Measurements from ENCODE around the gene PPP1R7.
"Not testable (repeated sequence)": the region's sequence is repeated elsewhere in the genome, so short reads cannot be mapped to it uniquely, and the experiment has no call there.

PPP1R7 gene

DNA sequence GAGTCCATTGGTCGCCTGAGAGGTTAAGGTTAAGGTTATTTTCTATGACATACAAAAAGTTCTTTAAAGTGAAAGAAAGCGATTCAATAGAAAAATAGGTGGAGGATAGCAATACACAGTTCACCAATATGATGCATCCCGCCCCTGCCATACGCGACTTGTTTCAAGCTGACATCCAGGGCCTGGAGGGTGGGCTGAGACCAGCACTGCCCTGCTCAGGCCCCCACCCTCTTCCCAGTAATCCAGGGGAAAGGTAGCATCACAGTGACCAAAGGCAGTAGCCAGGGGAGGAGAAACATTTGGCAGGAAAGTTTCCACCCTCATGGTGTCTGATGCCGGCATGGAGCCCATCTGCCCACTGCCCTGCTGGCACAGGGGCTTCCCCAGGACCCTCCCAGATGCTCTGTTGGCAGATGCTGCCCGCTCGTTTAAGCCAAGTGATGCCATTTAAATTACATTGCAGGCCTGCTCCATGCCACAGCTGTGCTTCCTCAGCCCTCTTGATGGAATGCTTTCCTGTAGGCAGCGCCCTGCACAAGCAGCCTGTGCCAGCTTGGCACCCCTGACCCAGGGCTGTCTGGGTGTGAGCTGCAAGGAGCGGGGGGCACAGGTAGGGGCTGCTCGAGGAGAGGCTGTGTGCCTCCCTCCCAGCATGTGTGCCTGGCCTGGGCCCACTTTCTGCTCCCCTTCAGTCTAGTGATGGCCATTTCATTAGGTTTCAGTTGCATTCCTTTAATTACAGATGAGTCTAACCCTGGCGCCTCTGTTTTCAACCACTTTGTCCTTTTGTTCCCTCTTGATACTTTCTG lies 27.5 kb downstream of the PPP1R7 start:
- no peak for DNase-seq

DNA sequence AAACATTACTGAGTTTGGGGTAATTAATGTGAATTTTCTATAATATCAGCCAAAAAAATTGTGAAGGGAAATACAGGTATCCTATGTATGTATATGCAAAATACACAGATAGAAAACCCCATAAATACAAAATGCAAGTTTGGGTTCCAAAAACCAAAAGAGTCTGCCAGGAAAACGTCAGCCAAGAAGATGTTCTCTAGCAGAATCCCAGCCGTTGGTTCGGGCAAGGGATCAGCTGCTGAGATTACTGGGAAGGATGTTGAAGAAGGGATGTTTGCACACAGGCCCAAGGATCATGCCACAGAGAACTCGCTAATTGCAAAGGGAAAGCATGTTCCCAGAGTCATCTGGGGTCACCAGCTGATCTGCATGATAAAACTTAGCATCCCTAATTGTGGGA lies 28.7 kb downstream of the PPP1R7 start:
- DNase-seq = no peak

DNA sequence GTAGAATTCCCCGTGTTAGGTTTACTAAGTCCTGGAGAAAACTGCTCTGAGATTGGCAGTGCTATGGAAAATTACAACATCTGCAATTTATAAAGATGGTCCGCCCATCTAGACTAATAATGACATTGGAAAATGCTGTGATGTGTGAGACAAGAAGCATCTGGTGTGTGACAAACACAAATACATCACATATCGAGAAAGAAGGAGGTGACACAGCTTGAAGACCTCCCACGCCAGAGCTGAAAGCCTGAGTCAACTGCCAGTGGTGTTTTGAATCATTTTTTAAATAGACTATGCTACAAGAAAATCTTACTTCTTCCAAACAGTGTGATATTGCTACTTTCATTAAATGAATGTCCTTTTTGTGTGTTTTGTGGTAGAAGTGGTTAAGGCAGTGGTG lies 29.6 kb downstream of the PPP1R7 start:
- no peak for DNase-seq

DNA sequence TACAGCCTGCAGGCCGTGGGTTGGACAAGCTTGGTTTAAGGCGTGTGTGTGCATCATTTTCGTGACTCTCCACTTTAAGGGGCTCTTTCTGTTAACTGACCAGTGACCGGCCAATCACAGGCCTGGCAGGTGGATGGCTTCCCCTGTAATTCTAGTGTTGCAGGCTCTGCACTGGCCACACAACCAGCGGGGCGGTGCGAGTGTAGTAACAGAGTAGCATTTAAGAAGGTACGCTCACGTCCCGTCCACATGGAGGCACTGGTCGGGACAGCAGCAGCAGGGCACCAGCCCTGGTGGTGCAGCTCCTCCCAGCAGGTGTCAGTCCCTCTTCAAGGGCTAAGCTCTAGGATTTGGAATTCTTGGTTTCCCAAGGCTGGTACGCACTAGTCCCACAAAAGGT lies 30.2 kb downstream of the PPP1R7 start:
- DNase-seq = no peak

DNA sequence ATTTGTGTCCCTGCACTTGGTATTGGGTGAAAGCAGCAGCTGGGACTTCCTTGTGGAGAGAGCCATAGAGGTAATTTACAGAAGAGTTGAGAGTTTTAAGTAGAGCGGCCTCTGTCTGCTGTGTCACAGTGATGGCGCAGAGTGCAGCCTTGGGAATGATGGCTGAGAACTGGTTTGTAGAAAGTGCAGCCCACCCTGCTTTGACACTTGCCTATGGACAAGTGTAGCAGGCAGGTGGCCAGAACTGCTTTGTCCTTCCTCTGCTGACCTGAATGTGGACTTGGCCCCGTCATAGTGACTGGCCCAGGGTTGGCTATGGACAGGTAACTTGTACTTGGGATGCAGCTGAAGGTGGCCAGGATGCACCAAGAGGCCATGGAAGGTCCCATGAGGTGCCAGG lies 31.9 kb downstream of the PPP1R7 start:
- DNase-seq = no peak

DNA sequence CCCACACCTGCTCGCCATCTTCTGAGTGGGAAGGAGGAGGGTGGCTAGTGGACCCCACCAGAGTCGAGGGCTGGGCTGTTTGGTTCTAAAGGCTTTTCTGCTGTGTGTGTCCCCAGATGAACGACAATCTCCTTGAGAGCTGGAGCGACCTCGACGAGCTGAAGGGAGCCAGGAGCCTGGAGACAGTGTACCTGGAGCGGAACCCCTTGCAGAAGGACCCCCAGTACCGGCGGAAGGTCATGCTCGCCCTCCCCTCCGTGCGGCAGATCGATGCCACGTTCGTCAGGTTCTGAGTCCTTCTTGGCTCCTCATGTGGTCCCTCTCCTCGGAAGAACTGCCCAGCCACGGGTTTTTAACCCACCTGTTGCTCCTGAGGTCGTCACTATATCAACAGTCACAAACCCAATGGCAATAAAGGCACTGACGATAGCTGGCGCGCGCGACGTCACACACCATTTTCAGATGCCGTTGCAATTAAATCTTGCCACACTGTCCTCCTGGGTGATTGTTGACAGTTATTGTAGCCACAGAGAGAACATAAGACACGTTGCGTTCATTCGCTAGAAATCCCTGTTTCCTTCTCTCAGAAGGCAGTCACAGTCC lies 32.4 kb downstream of the PPP1R7 start:
- no peak for DNase-seq

DNA sequence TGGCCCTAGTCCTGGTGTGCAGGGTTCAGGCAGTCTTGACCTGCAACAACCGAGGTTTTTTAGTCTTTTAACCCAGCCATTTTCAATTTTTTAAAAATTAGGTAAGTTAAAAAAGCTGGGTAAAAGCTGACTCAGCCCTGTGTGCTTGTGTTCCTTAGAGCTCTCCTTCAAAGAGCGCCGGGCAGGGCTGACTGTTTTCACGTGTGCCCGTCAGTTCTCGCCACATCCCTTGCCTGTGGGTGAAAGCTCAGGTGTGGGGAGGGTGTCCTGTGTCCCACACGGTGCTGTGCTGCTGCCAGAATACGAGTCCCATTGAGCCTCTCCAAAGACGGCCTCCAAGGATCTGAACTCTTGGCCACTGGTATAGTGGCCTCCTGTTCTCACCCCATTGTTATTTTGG lies 33.0 kb downstream of the PPP1R7 start:
- no peak for DNase-seq

DNA sequence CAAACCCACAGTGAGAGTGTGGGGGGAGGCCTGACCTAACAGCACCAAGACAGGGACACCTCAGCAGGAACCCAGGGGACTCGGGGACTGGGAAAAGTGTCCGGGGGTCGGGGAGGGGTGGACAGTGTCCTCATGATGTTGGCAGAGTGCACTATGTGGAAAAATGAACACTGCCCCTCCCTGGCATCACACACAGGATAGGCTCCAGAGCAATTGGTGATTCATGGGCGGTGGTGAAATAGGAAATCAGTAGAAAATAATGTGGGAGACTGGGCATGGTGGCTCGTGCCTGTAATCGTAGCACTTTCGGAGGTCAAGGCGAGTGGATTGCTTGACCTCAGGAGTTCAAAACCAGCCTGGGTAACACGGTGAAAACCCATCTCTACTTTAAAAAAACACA lies 34.6 kb downstream of the PPP1R7 start:
- DNase-seq = no peak

DNA sequence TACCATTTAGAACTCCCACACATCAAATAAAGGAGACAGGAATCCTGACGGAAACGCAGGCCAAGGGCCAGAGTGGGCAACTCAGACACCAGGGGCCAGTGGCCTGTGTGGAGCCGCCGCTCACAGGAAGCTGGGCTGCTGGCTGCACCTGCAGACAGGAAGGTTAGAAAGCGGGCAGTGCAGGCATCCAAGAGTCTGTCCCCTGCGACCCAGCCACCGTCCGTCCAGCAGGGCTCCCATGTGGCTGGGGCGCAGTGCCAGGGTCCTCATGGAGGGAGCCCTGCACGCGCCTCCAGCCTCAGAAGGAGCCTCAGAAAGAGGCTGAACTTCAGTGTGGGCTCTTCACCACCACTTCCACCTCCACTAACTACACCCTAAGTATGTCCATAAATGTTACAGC lies 35.7 kb downstream of the PPP1R7 start:
- DNase-seq = no peak

DNA sequence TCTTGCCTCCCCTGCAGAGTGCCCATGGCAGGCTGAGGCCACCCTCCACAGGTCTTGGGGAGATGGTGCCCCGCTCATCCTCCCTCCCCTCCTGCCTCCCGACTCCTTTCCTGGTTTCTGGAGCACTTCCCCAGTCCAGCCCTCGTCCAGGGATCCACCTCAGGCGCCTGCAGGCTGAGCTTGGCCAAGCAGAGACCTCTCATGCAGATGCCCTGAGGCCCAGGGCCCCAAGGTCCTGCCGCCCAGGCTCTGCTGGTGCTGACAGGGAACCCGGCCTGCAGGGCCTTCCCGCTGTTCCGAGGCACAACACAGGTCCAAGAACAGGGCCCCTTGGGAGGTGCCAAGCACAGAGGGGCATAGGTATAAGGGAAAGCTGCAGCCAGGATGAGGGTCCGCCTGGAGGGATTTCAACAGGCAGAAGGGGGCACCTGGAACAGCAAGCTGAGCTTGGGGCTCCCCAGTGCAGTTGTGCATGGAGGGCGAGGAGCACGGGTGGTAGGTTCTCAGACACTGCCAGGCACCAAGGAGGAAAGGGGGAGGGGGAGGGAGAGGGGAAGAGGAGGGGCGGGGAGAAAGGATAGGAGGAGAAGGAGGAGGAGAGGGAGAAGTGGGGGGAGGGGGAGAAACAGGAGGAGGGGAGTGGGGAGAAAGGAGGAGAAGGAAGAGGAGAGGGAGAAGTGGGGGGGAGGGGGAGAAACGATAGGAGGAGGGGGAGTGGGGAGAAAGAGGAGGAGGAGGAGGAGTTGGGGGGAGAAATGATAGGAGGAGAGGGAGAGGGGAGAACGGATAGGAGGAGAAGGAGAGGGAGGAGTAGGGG lies 37.0 kb downstream of the PPP1R7 start:
- DNase-seq = no peak

DNA sequence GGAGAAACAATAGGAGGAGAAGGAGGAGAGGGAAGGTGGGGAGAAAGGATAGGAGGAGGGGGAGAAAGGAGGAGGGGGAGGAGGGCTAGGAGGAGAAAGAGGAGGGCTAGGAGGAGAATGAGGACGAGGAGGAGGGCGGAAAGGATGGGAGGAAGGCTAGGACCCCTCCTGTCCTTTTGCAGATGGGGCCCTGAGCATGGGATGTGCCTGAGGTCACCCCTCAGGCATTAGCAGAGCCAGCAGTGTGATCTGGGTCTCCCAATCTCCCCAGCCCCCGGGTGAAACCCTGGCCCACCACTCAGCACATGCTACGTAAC lies 37.6 kb downstream of the PPP1R7 start:
- DNase-seq = no peak

DNA sequence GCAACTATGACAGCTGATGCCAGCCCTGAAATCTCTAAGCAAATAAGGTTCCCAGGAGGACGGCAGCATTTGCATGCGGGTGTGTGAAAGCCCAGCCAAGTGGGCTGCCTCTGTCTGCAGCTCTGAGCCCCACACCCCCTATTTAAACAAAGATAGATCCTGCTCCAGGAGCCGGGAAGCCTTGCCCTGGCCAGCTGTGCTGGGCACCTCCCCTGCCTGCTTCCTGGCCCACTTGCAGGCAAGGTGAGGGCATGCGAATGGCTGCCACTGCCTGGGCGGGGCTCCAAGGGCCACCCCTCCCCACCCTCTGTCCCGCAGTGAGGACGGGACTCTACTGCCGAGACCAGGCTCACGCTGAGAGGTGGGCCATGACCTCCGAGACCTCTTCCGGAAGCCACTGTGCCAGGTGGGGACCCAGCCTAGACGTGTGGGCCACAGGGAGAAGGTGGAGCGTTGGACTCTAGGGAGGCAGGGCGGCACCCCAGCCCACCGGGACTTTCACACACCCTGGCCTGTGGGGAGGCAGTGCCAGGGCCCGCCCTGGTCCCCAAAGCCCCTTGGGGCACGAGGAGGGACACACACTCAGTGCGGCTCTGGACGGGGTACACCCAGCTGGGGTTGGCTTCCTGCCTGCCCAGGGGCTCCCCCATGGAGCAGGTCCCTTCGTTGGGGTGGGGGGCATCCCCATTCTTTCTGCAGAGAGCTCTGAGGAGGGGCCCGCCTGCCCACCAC lies 38.3 kb downstream of the PPP1R7 start, which contains the start of gene ANO7:
Gene ANO7, plus strand, starts transcription at position 317 of the 732 bp plus-strand sequence. CDS start 1,387 bp downstream, outside the sequence.
- DNase-seq = no peak

DNA sequence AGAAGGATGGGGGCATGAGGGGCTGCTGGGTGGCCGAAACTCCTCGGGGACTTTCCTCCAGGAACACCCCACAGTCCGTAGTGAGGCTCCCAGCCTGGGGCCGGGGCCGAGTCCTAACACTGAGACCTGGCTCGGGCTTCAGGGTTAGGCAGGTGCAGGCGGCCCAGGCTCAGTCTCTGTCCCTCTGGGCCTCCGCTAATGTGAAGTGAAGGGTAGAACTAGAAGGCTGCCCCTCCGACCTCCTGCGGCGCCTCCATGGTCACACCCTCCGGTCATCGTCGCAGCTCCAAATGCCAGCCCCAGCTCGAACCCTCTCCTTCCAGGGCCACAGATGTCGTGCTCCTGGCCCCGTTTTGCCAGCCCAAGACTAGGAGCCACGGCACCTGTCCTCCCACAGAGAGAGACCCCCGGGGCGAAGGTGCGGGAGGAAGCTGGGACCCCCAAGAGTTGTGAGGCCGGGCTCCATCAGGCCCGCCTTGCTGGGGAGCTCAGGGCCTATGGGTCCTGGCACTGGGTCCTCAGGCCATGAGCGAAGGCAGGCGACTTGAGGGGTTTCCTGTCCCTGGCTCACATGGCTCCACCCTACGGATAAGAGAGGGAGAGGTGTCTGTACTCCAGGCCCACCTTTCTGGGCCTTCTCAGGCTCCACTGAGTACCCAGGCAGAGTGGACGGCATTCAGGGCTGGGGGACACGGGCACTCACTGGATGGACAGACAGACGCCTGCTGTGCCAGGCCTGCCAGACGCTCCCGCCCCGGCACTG lies 39.0 kb downstream of the PPP1R7 start:
- no peak for DNase-seq

DNA sequence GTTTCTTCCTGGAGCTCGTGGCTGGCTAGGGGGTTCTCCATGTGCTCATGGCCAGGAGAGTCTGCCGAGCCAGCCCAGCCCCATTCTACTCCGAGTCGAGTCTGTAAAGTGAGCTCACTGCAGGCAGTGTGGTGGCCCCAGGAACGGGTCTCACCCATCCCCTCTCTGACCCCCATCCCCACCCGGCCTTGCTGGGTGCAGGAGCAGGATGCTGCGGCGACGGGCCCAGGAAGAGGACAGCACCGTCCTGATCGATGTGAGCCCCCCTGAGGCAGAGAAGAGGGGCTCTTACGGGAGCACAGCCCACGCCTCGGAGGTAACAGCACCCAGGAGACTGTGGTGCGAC lies 39.6 kb downstream of the PPP1R7 start:
- no peak for DNase-seq

DNA sequence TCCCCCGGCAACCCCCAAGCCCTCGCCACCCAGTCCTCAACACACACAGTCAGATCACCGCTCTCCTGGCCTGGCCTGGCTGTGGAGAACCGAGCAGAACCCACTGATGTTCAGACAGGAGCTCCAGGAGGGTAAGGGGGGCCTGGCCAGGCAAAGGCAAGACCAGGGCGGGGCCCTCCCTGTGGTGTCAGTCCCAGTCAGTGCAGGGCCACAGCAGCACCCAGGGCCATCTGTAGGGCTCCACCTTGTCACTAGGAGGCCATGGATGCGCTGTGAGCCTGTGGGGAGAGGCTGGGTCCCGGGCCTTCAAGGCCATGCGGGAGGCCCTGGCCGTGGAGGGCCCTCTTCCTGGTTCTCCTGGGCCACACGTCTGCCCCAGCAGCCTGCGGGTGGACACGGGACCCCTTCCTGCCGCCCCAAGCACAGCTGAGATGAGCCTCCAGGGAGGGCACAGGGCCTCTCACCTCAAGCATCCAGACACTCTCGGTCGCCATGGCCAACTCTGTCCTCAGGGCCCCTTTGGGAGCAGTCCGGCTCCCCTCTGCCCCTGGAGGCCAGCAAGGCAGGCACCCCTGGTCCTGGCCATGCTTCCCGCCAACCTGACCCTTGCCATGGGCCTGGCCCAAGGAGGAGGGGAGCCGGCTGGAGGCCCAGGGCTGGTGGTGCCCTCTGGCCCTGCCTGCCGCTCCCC lies 40.2 kb downstream of the PPP1R7 start:
- DNase-seq = no peak

DNA sequence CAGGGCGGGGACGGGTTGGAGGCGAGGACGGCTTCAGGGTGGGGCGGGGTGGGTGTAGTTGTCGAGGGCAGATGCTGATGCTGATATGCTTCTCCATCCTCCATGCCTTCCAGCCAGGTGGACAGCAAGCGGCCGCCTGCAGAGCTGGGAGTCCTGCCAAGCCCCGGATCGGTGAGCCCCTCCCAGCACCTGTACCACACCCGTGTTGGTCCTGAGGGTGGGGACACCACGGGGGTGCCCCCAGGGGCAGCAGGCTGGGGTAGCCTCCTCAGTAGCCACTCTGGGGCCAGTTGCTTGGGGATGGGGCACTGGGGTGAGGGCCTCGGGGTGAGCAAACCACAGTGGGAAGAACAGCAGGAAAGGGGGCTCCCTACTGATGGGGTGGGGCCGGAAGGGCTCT lies 40.8 kb downstream of the PPP1R7 start:
- DNase-seq = no peak

DNA sequence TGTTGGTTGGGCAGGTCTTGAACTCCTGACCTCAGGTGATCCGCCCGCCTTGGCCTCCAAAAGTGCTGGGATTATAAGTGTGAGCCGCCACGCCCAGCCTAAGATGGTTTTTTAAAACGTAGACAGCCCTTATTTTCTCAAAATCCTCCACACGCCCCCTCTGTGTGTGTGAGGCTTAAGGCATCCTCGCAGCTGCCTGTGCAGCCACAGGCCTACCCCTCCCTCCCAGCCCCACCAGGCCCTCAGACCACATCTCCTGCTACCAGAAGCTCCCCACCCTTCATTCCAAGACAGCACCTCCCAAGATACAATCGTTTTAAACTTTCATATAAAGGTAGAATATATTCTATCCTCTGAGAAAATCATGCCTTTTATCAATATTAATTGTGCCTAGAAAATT lies 43.0 kb downstream of the PPP1R7 start:
- DNase-seq = no peak

DNA sequence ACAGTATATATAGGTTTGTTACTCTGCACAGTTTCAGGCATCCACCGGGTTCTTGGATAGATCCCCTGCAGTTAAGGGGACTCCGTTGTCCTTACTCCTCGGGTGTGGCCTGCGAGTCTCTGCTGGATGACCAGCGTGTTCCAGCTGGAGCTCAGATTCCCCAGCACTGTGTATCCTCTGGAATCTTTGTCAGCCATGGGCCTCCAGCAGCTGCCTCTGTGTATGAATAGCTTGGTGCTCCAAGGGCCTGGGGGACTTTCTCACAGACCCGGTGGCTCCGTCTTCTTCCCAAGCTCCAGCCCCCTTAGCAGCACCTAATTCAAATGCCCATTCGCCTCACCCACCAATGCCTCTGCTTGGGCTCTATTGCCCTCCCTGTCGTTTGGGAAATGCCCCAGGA lies 44.5 kb downstream of the PPP1R7 start:
- no peak for DNase-seq

DNA sequence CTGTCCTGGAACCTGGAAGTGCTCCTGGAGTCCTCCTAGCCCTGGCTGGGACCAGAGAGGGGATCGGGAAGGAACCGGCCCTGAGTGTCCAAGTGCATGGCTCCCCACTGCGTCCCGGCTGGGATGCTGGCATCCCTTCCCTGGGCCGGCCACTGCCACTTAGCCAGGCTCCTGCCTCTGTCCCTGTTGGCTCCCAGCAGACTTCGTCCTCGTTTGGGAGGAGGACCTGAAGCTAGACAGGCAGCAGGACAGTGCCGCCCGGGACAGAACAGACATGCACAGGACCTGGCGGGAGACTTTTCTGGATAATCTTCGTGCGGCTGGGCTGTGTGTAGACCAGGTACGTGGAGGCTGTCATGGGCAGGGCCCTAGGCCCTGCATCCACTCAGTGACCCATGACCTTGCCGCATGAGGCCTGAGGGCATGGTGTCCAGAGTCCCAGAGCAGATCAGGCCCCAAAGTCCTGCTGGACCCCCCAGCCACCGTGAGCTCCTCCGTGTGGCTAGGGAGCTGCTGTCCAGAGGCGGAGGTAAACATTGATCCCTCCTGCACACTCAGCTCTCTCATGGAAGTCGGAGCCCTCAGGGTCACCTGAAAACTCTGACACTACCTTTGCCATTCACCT lies 45.4 kb downstream of the PPP1R7 start:
- DNase-seq = no peak

DNA sequence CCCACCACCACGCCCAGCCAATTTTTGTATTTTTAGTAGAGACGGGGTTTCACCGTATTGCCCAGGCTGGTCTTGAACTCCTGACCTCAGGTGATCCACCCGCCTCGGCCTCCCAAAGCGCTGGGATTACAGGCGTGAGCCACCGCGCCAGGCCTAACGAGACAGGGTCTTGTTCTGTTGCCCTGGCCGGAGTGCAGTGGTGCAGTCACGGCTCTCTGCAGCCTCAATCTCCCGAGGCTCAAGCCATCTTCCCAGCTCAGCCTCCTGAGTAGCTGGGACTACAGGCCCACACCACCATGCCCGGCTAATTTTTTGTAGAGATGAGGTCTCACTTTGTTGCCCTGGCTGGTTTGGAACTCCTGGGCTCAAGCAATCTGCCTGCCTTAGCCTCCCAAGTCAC lies 47.0 kb downstream of the PPP1R7 start:
- not testable (repeated sequence) for DNase-seq

DNA sequence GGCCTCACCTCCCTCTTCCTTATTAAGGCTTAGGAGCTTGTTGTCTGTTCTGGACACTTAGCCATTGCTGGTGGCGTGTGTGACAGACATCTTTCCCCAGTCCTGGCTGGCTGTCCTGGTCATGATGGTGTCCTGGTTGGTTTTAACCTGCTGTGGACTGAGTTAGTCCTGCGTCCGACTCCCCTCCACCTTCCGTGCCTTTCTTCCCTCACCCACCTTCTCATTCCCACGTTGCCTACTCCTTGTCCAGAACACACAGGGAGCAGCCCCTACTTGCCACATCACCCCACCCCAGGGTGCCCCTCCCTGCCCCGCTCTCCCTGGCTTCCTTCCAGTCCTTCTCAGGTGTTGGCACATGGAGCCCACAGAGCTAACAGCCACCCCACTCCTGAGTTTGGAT lies 47.7 kb downstream of the PPP1R7 start:
- no peak for DNase-seq

Measured in GDM1 (cell line).